ENCODE measurements around the gene ZNF648. TPM values are rescaled to one million over a fixed set of nuclear protein-coding genes. Genes with fewer than 3 reads are reported as not detected.
"Not testable (repeated sequence)": the region's sequence is repeated elsewhere in the genome, so short reads cannot be mapped to it uniquely, and the experiment has no call there.

Gene ZNF648
- polyA plus RNA-seq, 1 experiment = not detected

- peak; percentile 52 for TF ChIP-seq CTCF (IDR thresholded peaks at IDR 0.05; ENCODE audit: insufficient read depth, low read depth, low read length)
- peak overlapping the region; percentile 59 for H3K4me3 ChIP-seq (ENCODE audit: low read depth, low read length)
- DNase-seq (ENCODE audit: low read depth) = peak; percentile 74
- H3K36me3 ChIP-seq (ENCODE audit: control insufficient read depth, insufficient read depth, low read length) = no peaks in the 10 kb centered on the region
- H3K27me3 ChIP-seq (ENCODE audit: control insufficient read depth, insufficient read depth, low read length) = no peaks in the 10 kb centered on the region
- ChIA-PET POLR2A (no interaction called here), CTCF (no interaction called here)
These were observed 31.9 kb downstream of the ZNF648 start for GRCh38 chr1:182029379-182030331.

DNA sequence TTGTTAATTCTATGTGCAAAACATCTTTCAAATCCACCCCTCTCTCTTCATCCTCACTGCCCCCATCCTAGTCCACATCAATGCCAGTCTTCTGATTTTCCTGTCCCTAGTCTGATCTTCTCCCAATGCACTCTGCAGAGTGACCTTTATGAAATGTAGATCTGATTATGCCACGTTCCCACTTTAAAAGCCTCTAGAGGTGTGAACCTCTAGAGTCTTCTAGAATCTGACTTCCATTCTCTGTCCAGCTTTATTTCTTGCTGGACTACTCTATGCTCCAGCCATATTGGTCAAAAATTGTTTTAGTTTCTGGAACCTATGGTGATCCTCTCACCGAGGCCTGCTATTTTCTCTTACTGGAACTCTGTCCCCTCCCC is 32.5 kb downstream of the ZNF648 start:
- Histone ChIP-seq H3K4me3 (ENCODE audit: low read depth, low read length) (peak overlapping the region; percentile 59), H3K36me3 (ENCODE audit: control insufficient read depth, insufficient read depth, low read length) (no peaks in the 10 kb centered on the region), H3K27me3 (ENCODE audit: control insufficient read depth, insufficient read depth, low read length) (no peaks in the 10 kb centered on the region)
- ChIA-PET POLR2A (no interaction called here), CTCF (no interaction called here)
- TF ChIP-seq CTCF (IDR thresholded peaks at IDR 0.05; ENCODE audit: insufficient read depth, low read depth, low read length) = no peak
- DNase-seq (ENCODE audit: low read depth) = no peak

GRCh38 chr1:182015360-182015759 is 46.2 kb downstream of the ZNF648 start:
- DNase-seq (ENCODE audit: low read depth) = no peak
- Histone ChIP-seq H3K4me3 (ENCODE audit: low read depth, low read length) (no peak overlapping the region), H3K27me3 (ENCODE audit: control insufficient read depth, insufficient read depth, low read length) (no peaks in the 10 kb centered on the region), H3K36me3 (ENCODE audit: control insufficient read depth, insufficient read depth, low read length) (no peaks in the 10 kb centered on the region)
- ChIA-PET POLR2A (no interaction called here), CTCF (interaction anchor here (0.6 kb wide), 1 partner anchor 21 kb away, joined by 3 read pairs; no protein-coding TSS in a partner anchor)
- TF ChIP-seq CTCF (IDR thresholded peaks at IDR 0.05; ENCODE audit: insufficient read depth, low read depth, low read length) = no peak

GRCh38 chr1:182010800-182011370 is 50.6 kb downstream of the ZNF648 start:
- H3K4me3 ChIP-seq (ENCODE audit: low read depth, low read length); CTCF ChIA-PET; H3K36me3 ChIP-seq (ENCODE audit: control insufficient read depth, insufficient read depth, low read length); H3K27me3 ChIP-seq (ENCODE audit: control insufficient read depth, insufficient read depth, low read length); POLR2A ChIA-PET; DNase-seq (ENCODE audit: low read depth): not testable (repeated sequence)

DNA sequence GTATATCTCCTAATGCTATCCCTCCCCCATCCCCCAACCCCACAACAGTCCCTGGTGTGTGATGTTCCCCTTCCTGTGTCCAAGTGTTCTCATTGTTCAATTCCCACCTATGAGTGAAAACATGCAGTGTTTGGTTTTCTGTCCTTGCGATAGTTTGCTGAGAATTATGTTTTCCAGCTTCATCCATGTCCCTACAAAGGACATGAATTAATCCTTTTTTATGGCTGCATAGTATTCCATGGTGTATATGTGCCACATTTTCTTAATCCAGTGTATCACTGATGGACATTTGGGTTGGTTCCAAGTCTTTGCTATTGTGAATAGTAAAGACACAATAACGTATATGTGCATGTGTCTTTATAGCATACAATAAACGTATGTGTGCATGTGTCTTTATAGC is 56.1 kb downstream of the ZNF648 start:
- DNase-seq (ENCODE audit: low read depth); H3K27me3 ChIP-seq (ENCODE audit: control insufficient read depth, insufficient read depth, low read length); H3K36me3 ChIP-seq (ENCODE audit: control insufficient read depth, insufficient read depth, low read length); CTCF ChIA-PET; H3K4me3 ChIP-seq (ENCODE audit: low read depth, low read length); POLR2A ChIA-PET: not testable (repeated sequence)

DNA sequence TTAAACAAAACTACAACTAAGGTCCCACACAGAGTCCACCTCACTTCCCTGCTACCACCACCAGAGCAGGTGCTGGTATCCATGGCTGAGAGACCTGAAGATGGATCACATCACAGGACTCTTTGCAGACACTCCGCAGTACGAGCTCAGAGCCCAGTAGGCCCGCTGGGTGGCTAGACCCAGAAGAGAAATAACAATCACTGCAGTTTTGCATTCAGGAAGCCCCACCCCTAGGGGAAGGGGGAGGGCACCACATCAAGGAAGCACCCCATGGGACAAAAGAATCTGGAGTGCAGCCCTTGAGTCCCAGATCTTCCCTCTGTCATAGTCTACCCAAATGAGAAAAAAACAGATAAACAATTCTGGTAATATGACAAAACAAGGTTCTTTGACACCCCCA is 56.9 kb downstream of the ZNF648 start:
- POLR2A ChIA-PET = no interaction called here
- H3K27me3 ChIP-seq (ENCODE audit: control insufficient read depth, insufficient read depth, low read length) = no peaks in the 10 kb centered on the region
- TF ChIP-seq CTCF (IDR thresholded peaks at IDR 0.05; ENCODE audit: insufficient read depth, low read depth, low read length) = no peak
- CTCF ChIA-PET = no interaction called here
- H3K36me3 ChIP-seq (ENCODE audit: control insufficient read depth, insufficient read depth, low read length) = no peaks in the 10 kb centered on the region
- DNase-seq (ENCODE audit: low read depth) = no peak
- H3K4me3 ChIP-seq (ENCODE audit: low read depth, low read length) = no peak overlapping the region

Data from BJ (cell line).